NCI-H748 (cell line): ENCODE data around the gene SULT1C2.
"Not testable (repeated sequence)": the region's sequence is repeated elsewhere in the genome, so short reads cannot be mapped to it uniquely, and the experiment has no call there.

Experiments used
- DNase-seq: peaks from one replicate; lab custom pipeline; 2025; ENCODE audit not compliant: unreplicated experiment; lab: John Stamatoyannopoulos, UW

The SULT1C2 gene

GRCh38 chr2:108288534-108289106 is at the start of gene SULT1C2:
SULT1C2 (plus strand) TSS chr2:108288895; CDS start chr2:108293668, 4,773 bp downstream.
- peak; percentile 64 for DNase-seq

DNA sequence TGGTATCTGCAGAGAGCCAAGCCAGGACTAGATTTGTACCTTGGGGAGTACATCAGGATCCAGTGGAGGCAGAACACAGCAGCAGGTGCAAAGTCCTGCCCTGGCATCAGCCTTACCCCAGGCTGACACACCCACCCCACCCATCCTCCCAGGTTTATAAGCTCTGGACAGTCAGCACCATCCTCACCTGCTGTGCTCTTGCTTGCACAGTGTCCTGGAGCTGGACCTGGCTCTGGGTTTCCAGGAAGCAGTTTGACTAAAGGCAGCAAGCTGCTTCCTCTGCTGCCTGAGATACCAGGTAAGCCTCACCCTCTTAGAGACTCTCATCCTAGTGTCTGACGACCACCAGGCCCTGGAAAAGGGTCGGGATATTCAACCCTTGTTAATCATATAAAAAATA is 48.9 kb upstream of the SULT1C2 start, which contains the start of gene SULT1C3:
Gene SULT1C3, plus strand, starts transcription at position 183 of the 400 bp plus-strand sequence. CDS start 7,227 bp downstream, outside the sequence.
- no peak for DNase-seq

- no peak for DNase-seq
Observed at GRCh38 chr2:108240966-108241365, 47.7 kb upstream of the SULT1C2 start.

GRCh38 chr2:108243566-108243965 is 45.1 kb upstream of the SULT1C2 start:
- DNase-seq: no peak

DNA sequence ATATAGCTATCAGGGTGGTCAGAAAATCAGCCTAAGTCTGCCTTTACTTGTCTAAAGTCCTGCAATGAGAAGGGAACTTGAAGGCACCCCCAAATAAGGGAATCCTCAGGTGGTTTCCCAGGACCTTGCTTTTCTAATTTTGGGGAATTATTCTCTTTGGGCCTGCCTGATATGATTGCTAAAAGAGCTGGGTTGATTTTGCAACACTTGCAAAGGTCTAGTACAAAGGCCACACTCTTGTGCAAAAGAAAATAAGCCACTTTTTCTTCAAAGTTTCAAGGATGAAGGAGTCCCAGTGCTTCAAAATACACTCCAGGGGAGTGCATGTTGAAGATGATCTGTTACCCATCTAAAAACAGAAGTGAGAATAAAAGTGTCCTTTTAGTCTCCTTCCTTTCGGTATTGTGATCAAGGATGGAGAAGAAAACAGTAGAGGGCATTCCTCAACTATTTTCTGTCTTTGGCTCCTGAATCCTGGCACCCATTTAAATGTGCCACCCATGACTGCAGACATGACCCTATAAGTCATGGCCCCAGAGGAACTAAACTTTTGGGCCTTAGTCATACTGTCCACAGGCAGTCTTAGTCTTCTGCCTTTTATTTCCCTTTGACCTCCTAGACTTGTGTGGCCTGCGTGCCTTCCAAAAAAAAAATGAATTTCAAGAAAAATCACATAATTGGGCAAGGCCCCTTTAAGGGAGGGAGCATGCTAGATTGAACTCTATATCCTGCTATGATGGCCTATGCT is 43.9 kb upstream of the SULT1C2 start:
- no peak for DNase-seq

GRCh38 chr2:108253106-108253505 is 35.6 kb upstream of the SULT1C2 start:
- no peak for DNase-seq

- no peak for DNase-seq
Observed at GRCh38 chr2:108257757-108258331, 30.9 kb upstream of the SULT1C2 start.

DNA sequence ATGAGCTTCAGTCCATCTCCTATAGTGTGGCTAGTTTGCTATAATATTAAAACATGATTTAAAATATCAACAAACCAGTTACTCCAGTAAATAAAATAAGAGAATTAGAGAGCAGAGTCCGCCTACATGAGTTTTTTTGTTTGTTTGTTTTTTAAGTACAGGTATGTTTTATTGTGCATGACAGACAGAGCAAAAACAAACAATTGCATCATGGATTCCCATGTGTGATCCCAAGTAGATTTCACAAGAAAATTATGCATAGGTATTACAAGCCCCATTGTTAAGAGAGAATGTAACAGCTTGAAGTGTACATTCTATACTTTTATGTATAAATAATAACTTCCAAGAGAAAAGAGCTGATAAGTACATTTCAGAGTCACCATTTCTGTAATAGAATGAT is 27.9 kb upstream of the SULT1C2 start:
- no peak for DNase-seq

DNA sequence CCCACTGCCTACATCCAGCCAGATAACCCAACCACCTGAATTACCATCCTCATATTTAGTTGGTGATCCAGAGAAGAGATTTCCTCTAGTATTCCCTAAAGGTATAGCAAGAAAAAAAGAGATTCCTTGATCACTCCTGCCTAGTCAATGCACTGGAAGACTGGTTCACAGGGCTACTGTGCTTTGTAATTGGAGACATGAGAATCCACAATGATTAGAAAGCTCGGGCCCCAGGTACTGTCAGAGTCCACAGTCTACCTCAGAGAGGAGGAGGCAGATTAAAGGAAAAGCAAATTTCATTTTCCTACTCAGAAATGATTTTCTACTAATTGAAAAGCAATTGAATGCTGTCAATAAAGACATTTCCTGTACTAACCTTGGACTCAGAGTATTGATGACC is 26.7 kb upstream of the SULT1C2 start:
- DNase-seq: no peak

DNA sequence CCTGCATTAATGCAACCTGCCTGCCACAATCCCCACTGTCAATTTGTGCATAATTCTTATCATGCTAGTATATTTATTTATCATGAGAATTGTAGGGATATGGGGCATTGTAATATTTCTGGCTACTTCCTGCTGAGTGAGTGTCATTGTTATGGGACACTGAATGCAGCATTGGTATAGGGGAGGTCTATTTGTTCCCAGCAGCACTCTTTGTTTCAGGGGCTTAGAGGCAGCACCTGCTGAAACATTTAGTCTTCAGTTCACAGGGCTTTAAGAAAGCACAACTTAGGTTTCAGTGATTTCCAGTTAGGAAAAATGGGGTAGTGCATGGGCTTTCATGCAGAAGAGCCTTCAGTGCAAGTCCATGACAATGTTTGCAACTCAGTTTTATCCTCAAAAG is 25.3 kb upstream of the SULT1C2 start:
- no peak for DNase-seq

- DNase-seq: no peak
Observed at GRCh38 chr2:108266218-108266617, 22.5 kb upstream of the SULT1C2 start.

DNA sequence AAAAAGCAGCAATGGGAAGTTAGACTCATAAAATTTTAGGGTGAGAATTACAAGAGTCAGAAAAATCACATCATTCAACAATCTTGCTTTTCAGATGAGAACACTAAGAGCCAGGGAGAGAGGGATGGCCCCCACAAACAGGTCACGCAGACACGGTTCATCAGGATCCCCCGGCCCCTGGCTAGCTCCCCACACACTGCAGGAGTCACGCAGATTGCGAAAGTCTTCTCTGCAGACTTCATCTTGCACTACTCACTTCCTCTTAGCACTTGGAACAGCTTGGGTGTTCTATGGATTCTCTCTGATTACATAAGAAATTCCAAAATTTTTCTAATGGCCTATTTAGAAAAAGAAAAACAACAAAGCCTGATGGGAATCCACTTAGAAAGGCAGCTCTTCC is 21.6 kb upstream of the SULT1C2 start:
- no peak for DNase-seq

GRCh38 chr2:108268001-108268400 is 20.7 kb upstream of the SULT1C2 start:
- DNase-seq: no peak

DNA sequence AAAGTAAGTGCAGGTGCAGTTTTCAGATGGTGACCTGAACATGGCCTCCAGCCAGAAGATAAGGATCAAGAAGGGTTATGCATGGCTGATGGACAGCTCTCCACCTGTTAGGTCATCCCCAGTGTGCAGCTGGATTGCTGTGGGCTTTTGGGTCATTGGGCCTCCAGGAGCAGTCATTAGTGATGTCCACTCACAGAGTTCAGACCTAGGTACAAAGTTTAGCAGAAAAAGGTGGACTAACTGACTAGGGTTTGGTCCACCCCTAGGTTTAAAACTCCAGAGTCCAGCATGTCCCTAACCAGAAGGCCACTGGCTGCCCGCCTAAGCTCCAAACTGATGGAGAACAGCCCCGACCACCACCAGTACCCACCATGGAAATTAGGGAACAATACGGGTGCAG is 18.3 kb upstream of the SULT1C2 start:
- DNase-seq: no peak

GRCh38 chr2:108270768-108271506 is 17.8 kb upstream of the SULT1C2 start:
- no peak for DNase-seq

GRCh38 chr2:108271691-108272253 is 16.9 kb upstream of the SULT1C2 start:
- peak; percentile 19 for DNase-seq

DNA sequence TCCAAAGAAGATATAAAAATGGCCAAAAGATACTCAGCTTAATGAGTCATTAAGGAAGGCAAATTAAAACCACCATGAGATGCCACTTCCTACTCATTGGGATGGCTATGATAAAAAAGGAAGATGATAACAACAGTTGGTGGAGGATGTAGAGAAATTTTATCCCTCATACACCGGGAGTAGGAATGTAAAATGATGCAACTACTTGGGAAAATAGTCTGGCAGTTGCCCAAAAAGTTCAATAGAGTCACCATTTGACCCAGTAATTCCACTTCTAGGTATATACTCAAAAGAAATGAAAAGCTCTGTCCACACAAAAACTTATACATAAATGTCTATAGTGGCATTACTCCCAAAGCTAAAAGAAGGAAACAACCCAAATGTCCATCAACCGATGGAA is 10.1 kb upstream of the SULT1C2 start:
- DNase-seq: no peak

DNA sequence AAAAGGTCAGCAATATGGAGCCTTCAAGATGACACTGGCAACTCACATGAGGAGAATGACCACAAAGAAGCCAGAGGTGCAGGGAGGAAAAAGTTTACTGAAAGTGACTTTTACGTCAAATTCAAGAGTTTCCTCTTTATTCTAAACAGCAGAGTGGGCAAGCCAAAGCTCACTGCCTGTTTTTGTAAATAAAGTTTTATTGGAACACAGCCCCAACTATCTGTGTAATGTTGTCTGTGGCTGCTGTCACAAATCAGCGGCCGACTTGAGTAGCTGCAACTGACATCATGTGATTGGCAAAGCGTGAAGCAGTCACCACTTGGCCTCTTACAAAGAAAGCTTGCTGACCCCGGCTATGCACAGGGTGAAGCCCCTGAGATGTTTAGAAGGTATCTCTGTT is 9.2 kb upstream of the SULT1C2 start:
- no peak for DNase-seq

GRCh38 chr2:108280466-108280865 is 8.2 kb upstream of the SULT1C2 start:
- DNase-seq: no peak

DNA sequence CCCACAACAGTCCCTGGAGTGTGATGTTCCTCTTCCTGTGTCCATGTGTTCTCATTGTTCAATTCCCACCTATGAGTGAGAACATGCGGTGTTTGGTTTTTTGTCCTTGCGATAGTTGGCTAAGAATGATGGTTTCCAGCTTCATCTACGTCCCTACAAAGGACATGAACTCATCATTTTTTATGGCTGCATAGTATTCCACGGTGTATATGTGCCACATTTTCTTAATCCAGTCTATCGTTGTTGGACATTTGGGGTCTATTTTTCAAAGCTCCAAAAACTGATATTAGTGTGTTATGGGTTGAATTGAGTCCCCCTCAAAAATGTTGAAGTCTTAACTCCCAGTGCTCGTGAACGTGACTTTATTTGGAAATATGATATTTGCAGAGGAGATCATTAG is 4.1 kb upstream of the SULT1C2 start:
- DNase-seq: not testable (repeated sequence)

DNA sequence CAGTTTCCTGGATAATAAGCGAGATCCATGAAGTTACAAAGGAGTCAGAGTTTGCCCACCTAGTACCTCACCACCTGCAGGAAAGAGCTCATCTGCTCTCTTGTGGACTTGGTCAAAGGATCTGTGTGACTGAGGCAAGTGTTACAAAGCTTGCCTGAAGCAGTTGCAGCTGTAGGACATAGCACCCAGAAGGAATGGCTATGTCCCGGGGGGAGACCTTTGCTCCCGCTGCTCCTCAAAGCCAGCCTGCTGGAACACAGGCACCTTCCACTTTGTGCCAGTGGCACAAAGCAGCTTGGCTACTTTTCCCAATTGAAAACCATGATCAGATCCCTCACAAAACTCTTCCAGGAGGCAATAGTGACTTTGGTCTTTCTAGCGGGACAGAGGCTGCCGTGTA is 3.1 kb upstream of the SULT1C2 start:
- DNase-seq: no peak
